B cell (primary cell): ENCODE measurements around the gene GMPR.

Experiments used
- CTCF ChIP-seq: fragments of 200-600 bp; IDR thresholded peaks from one replicate; pipeline ENCODE4 v1.8.0; 2022; ENCODE audit warnings: antibody characterized with exemption, mild to moderate bottlenecking
- EZH2 ChIP-seq: IDR thresholded peaks from 2 replicates; pipeline ENCODE4 v1.6.1; 2012; ENCODE audit warnings: borderline replicate concordance, low read depth, mild to moderate bottlenecking, moderate library complexity, low read length; ENCODE audit not compliant: insufficient read depth, poor library complexity, severe bottlenecking

GRCh38 chr6:16296061-16296670 is 57.8 kb downstream of the GMPR start:
- no peak for TF ChIP-seq CTCF
- no peak for TF ChIP-seq EZH2
